ENCODE results near the gene KCNJ2.

KCNJ2 gene

GRCh38 chr17:70157151-70157550, 12.2 kb upstream of the KCNJ2 start:
- TF ChIP-seq YY1 (IDR thresholded peaks at IDR 0.05; ENCODE audit: low read depth), result no peak
- TF ChIP-seq FOXM1 (IDR thresholded peaks at IDR 0.05; ENCODE audit: borderline replicate concordance, low read depth), result no peak
- TF ChIP-seq EP300 (IDR thresholded peaks at IDR 0.05; ENCODE audit: borderline replicate concordance), result no peak
- no peak for TF ChIP-seq CEBPB (IDR thresholded peaks at IDR 0.05)
- no peak for TF ChIP-seq ZBTB7A (IDR thresholded peaks at IDR 0.05; ENCODE audit: low read depth)
- no peak for TF ChIP-seq TCF12 (IDR thresholded peaks at IDR 0.05; ENCODE audit: low read depth)
- no peak for TF ChIP-seq USF1 (IDR thresholded peaks at IDR 0.05)
- TF ChIP-seq MAX (IDR thresholded peaks at IDR 0.05), result no peak

GRCh38 chr17:70158180-70158579, 11.2 kb upstream of the KCNJ2 start:
- no peak for TF ChIP-seq EP300 (IDR thresholded peaks at IDR 0.05; ENCODE audit: borderline replicate concordance)
- no peak for TF ChIP-seq TAF1 (IDR thresholded peaks at IDR 0.05; ENCODE audit: low read depth)
- no peak for TF ChIP-seq CREB1 (IDR thresholded peaks at IDR 0.05; ENCODE audit: low read depth)

- TF ChIP-seq TCF12 (IDR thresholded peaks at IDR 0.05; ENCODE audit: low read depth) (no peak), TAF1 (IDR thresholded peaks at IDR 0.05; ENCODE audit: low read depth) (no peak), CEBPB (IDR thresholded peaks at IDR 0.05) (no peak), YY1 (IDR thresholded peaks at IDR 0.05; ENCODE audit: low read depth) (no peak), CREB1 (IDR thresholded peaks at IDR 0.05; ENCODE audit: low read depth) (no peak), EP300 (IDR thresholded peaks at IDR 0.05; ENCODE audit: borderline replicate concordance) (no peak), FOXM1 (IDR thresholded peaks at IDR 0.05; ENCODE audit: borderline replicate concordance, low read depth) (no peak), NFIC (IDR thresholded peaks at IDR 0.05) (no peak), REST (IDR thresholded peaks at IDR 0.05; ENCODE audit: low read depth) (no peak), TEAD4 (IDR thresholded peaks at IDR 0.05) (no peak), MAX (IDR thresholded peaks at IDR 0.05) (no peak), EGR1 (IDR thresholded peaks at IDR 0.05) (no peak), ZBTB7A (IDR thresholded peaks at IDR 0.05; ENCODE audit: low read depth) (no peak), RAD21 (IDR thresholded peaks at IDR 0.05; ENCODE audit: low read depth) (no peak), USF1 (IDR thresholded peaks at IDR 0.05) (no peak)
These were observed 10.7 kb upstream of the KCNJ2 start for GRCh38 chr17:70158591-70158990.

GRCh38 chr17:70159980-70160379, 9.4 kb upstream of the KCNJ2 start:
- TF ChIP-seq MAX (IDR thresholded peaks at IDR 0.05), result no peak
- TF ChIP-seq EP300 (IDR thresholded peaks at IDR 0.05; ENCODE audit: borderline replicate concordance), result no peak
- TF ChIP-seq NFIC (IDR thresholded peaks at IDR 0.05), result no peak
- no peak for TF ChIP-seq USF1 (IDR thresholded peaks at IDR 0.05)
- TF ChIP-seq REST (IDR thresholded peaks at IDR 0.05; ENCODE audit: low read depth), result no peak
- TF ChIP-seq EGR1 (IDR thresholded peaks at IDR 0.05), result no peak
- TF ChIP-seq RAD21 (IDR thresholded peaks at IDR 0.05; ENCODE audit: low read depth), result no peak
- no peak for TF ChIP-seq ZBTB7A (IDR thresholded peaks at IDR 0.05; ENCODE audit: low read depth)
- TF ChIP-seq FOXM1 (IDR thresholded peaks at IDR 0.05; ENCODE audit: borderline replicate concordance, low read depth), result no peak
- no peak for TF ChIP-seq YY1 (IDR thresholded peaks at IDR 0.05; ENCODE audit: low read depth)
- TF ChIP-seq TEAD4 (IDR thresholded peaks at IDR 0.05), result no peak
- no peak for TF ChIP-seq CREB1 (IDR thresholded peaks at IDR 0.05; ENCODE audit: low read depth)
- TF ChIP-seq TAF1 (IDR thresholded peaks at IDR 0.05; ENCODE audit: low read depth), result no peak
- TF ChIP-seq TCF12 (IDR thresholded peaks at IDR 0.05; ENCODE audit: low read depth), result no peak
- TF ChIP-seq CEBPB (IDR thresholded peaks at IDR 0.05), result no peak

- no peak for TF ChIP-seq REST (IDR thresholded peaks at IDR 0.05; ENCODE audit: low read depth)
- TF ChIP-seq RAD21 (IDR thresholded peaks at IDR 0.05; ENCODE audit: low read depth), result no peak
- TF ChIP-seq ZBTB7A (IDR thresholded peaks at IDR 0.05; ENCODE audit: low read depth), result no peak
- no peak for TF ChIP-seq TAF1 (IDR thresholded peaks at IDR 0.05; ENCODE audit: low read depth)
- no peak for TF ChIP-seq TCF12 (IDR thresholded peaks at IDR 0.05; ENCODE audit: low read depth)
- TF ChIP-seq TEAD4 (IDR thresholded peaks at IDR 0.05), result no peak
- TF ChIP-seq EP300 (IDR thresholded peaks at IDR 0.05; ENCODE audit: borderline replicate concordance), result no peak
- no peak for TF ChIP-seq CREB1 (IDR thresholded peaks at IDR 0.05; ENCODE audit: low read depth)
- no peak for TF ChIP-seq CEBPB (IDR thresholded peaks at IDR 0.05)
- no peak for TF ChIP-seq MAX (IDR thresholded peaks at IDR 0.05)
- TF ChIP-seq EGR1 (IDR thresholded peaks at IDR 0.05), result no peak
- no peak for TF ChIP-seq FOXM1 (IDR thresholded peaks at IDR 0.05; ENCODE audit: borderline replicate concordance, low read depth)
These were observed 7.8 kb upstream of the KCNJ2 start for GRCh38 chr17:70161519-70161918.
